AG04449 (cell line): Measurements from ENCODE around the gene ITGB6.

ENCODE experiments used
- CTCF ChIA-PET: fragments of 350-600 bp; formaldehyde crosslinking; extraction: SDS; loops from one replicate; lab custom pipeline; 2021; ENCODE audit warnings: antibody characterized with exemption; lab: Yijun Ruan, JAX
- POLR2A ChIA-PET: fragments of 400-600, 350-600 bp; formaldehyde crosslinking; extraction: SDS; loops from one replicate; lab custom pipeline; 2020; ENCODE audit warnings: antibody characterized with exemption, inconsistent platforms; lab: Yijun Ruan, JAX
- DNase-seq: peaks from one replicate; pipeline ENCODE4 v3.0.0-alpha.2; 2010; ENCODE audit warnings: low read depth, low spot score
- H3K4me3 ChIP-seq: 2 replicates; pipeline ENCODE4 v1.5.1; 2011; ENCODE audit warnings: low read depth, mild to moderate bottlenecking, control low read depth, low read length
- TF ChIP-seq, protein P1 (sequence below): IDR thresholded peaks from one replicate; pipeline ENCODE4 v1.5.1; 2011; ENCODE audit warnings: mild to moderate bottlenecking, moderate library complexity, low read length, control low read depth, inconsistent platforms; ENCODE audit not compliant: insufficient read depth; ENCODE audit errors: missing control alignments

The ITGB6 gene

DNA sequence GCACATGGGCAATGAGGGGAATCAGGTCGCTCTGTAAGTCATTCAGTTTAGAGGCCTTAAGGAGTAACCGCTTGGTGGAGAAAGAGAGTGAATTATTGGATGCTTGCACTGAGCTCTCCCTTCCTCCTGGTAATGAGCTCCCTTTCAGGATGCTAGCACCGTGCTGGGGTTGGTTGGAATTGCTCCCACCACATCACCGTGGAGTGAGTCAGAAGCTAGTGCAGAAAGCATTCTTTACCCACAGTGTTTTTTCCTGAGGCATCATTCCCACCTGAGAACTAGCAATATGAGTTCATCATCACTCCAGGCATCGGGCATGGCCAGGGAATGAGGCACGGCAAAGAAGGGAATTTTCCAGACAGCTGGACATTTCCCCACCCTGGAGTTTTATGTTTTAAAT, 57.6 kb downstream of the ITGB6 start:
- TF ChIP-seq, protein P1, sequence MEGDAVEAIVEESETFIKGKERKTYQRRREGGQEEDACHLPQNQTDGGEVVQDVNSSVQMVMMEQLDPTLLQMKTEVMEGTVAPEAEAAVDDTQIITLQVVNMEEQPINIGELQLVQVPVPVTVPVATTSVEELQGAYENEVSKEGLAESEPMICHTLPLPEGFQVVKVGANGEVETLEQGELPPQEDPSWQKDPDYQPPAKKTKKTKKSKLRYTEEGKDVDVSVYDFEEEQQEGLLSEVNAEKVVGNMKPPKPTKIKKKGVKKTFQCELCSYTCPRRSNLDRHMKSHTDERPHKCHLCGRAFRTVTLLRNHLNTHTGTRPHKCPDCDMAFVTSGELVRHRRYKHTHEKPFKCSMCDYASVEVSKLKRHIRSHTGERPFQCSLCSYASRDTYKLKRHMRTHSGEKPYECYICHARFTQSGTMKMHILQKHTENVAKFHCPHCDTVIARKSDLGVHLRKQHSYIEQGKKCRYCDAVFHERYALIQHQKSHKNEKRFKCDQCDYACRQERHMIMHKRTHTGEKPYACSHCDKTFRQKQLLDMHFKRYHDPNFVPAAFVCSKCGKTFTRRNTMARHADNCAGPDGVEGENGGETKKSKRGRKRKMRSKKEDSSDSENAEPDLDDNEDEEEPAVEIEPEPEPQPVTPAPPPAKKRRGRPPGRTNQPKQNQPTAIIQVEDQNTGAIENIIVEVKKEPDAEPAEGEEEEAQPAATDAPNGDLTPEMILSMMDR, result no peak
- no peak overlapping the region for H3K4me3 ChIP-seq
- CTCF ChIA-PET, result interaction anchor here (1.5 to 3.2 kb wide), 2 partner anchors 33 to 68 kb away, joined by 3 to 12 read pairs; no protein-coding TSS in a partner anchor
- POLR2A ChIA-PET, result no interaction called here
- DNase-seq, result no peak

DNA sequence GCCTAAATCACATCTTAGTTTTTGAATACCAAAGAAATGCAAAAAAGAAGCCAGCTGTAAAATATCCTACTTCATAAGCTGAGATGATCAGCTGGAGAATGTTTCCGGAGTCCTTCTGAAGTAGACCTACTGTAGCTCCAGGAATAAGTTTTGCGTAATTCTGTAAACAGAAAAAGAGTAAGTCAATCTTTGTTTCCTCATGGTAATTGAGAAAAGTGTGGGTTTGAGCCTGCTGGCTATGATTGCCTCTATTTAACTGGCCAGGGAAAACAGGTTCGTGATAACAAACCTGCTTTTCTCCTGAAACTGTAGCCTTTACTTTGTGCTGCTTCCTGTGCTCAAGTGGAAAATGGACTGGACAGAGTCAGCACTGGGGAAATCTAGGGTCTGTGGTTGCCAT, 58.2 kb downstream of the ITGB6 start:
- CTCF ChIA-PET, result interaction anchor here (1.6 to 3.2 kb wide), 2 partner anchors 10 to 32 kb away, joined by 4 to 12 read pairs; no protein-coding TSS in a partner anchor
- no peak overlapping the region for H3K4me3 ChIP-seq
- DNase-seq, result no peak
- POLR2A ChIA-PET, result no interaction called here
- TF ChIP-seq, protein P1, result no peak

DNA sequence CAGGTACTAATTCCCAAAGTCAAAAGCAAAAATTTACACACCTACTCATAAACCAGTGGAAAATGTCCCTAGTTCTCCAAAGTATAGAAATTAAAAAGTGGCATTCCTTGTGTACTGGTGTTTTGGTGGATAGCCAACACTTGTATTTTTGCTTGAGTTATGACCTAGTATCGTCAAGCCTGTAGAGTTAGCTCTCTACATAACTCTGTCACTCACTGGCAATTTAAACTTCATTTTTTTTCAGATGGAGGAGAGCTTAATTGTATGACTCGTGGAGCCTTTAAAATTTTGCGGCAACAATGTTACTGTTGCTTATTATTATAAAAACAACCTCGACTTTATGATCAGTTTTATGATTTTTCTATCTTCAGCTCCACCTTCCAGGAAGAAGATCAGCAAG, 58.7 kb downstream of the ITGB6 start:
- POLR2A ChIA-PET, result no interaction called here

DNA sequence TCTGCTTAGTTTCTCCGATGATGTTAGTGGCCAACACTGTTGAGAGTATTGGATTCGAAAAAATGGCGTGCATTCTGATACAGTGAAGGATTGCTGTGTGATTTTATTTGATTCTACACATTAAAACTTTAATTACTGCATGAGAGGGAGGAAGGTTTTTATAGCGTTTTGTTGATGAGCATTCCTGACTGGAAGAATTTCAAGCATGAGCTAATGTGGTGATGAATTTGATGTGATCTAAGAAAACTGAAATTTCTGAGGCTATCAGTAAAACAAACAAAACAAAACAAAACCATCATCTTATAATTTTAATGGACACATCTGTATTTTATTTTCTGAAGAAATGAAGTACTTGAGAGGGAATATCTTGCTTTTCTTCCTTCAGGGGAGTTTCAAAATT, 59.6 kb downstream of the ITGB6 start:
- H3K4me3 ChIP-seq, result no peak overlapping the region
- DNase-seq, result no peak
- TF ChIP-seq, protein P1, result no peak
- ChIA-PET CTCF (interaction anchor here (1.6 to 3.2 kb wide), 2 partner anchors 12 to 31 kb away, joined by 4 to 12 read pairs; no protein-coding TSS in a partner anchor), POLR2A (no interaction called here)

More for the DNA sequence above, 58.7 kb downstream of the ITGB6 start:
- no peak for DNase-seq
- TF ChIP-seq, protein P1, result no peak
- CTCF ChIA-PET, result interaction anchor here (0.6 to 3.2 kb wide), 3 partner anchors 11 to 922 kb away, joined by 3 to 12 read pairs (median 4); no protein-coding TSS in a partner anchor
- H3K4me3 ChIP-seq, result no peak overlapping the region

DNA sequence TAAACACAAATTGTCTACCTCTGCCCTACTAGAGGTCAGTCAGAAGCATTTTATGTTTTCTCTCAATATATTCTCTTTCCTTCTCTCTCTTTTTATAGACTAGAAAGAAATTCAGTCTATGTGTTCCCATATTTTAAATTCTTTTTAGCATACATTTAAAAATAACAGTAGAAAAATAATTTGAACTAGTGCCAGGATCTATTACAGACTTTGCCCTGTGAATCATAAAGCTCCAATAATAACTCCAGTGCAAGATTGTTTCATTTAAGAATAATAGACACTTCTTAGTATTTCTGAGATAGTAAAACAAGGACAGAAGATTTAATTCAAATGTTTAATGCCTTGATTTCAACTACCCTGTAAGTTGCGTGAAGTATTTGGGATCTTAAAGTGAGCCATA, 60.1 kb downstream of the ITGB6 start:
- TF ChIP-seq, protein P1, result no peak
- DNase-seq, result no peak
- CTCF ChIA-PET, result interaction anchor here (1.6 to 3.2 kb wide), 2 partner anchors 30 to 112 kb away, joined by 5 to 12 read pairs; no protein-coding TSS in a partner anchor
- POLR2A ChIA-PET, result no interaction called here
- H3K4me3 ChIP-seq, result no peak overlapping the region

DNA sequence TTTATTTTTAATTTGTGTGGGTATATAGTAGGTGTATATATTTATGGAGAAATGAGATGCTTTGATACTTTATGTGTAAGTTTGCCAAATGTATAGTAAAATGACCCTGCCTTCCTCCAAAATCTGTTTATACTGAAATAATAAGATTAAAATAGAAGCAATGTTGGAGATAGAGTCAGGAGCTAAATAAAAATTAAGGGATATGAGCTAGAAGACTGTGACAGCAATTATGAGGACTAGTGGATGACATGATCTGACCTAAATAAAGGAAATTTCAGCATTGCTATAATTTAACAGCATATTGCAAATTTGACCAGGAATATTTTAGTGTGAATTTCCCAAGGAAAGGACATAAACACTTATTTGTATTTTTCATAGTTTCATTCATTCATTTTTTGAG, 60.7 kb downstream of the ITGB6 start:
- DNase-seq, result no peak
- ChIA-PET POLR2A (no interaction called here), CTCF (interaction anchor here (1.6 to 3.2 kb wide), 2 partner anchors 30 to 112 kb away, joined by 5 to 12 read pairs; no protein-coding TSS in a partner anchor)
- TF ChIP-seq, protein P1, result no peak
- no peak overlapping the region for H3K4me3 ChIP-seq
